ENCODE results near the gene AIDA.

Gene AIDA

DNA sequence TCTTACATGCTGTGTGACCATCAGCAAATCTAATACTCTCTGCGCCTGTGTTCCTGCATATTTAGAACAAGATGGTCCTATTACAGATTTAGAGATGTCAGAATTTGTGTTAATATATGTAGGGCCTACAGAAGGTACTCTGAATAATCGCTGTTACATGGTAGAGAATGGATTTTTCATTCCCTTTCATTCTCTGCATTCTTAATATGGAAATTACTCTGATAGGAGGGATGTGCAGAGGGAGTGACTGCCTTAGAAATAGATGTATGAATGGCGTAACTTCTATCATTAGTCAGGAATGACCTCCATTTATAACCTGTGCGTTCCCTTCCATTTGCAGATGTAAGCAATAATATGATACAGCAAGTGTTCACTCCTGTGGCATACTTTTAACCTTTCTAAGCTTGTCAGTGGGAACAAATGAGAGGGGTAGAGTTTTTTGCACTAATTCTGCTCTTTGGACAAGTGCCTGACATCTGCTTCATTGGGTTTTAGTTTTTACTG lies 48.8 kb downstream of the AIDA start:
- FAIRE-seq (peak; percentile 61), DNase-seq (ENCODE audit: insufficient read length, low spot score) (no peak)
- TF ChIP-seq, protein P1, sequence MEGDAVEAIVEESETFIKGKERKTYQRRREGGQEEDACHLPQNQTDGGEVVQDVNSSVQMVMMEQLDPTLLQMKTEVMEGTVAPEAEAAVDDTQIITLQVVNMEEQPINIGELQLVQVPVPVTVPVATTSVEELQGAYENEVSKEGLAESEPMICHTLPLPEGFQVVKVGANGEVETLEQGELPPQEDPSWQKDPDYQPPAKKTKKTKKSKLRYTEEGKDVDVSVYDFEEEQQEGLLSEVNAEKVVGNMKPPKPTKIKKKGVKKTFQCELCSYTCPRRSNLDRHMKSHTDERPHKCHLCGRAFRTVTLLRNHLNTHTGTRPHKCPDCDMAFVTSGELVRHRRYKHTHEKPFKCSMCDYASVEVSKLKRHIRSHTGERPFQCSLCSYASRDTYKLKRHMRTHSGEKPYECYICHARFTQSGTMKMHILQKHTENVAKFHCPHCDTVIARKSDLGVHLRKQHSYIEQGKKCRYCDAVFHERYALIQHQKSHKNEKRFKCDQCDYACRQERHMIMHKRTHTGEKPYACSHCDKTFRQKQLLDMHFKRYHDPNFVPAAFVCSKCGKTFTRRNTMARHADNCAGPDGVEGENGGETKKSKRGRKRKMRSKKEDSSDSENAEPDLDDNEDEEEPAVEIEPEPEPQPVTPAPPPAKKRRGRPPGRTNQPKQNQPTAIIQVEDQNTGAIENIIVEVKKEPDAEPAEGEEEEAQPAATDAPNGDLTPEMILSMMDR (IDR thresholded peaks at IDR 0.05; ENCODE audit: insufficient read depth, missing control alignments), result no peak

DNA sequence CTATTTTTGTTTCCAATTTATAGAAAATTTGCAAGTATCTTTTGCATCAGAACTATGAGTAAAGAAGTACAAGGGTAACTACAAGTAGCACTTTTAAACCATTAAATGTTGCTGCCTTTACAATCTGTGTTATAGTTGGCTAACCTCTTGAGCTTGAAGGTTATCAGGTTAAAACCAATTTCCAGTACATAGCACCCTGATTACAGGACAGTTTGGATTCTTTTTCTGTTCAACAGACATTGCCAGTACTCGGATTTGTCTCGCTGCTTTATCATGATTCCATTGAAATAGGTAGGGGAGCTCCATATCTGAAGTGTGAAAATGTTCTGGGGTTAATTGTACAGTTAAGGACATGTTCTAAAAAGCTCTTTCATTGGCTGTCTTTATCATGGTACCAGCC lies 54.4 kb downstream of the AIDA start:
- FAIRE-seq (no peak), DNase-seq (ENCODE audit: insufficient read length, low spot score) (no peak)
- TF ChIP-seq, protein P1 (IDR thresholded peaks at IDR 0.05; ENCODE audit: insufficient read depth, missing control alignments), result no peak

DNA sequence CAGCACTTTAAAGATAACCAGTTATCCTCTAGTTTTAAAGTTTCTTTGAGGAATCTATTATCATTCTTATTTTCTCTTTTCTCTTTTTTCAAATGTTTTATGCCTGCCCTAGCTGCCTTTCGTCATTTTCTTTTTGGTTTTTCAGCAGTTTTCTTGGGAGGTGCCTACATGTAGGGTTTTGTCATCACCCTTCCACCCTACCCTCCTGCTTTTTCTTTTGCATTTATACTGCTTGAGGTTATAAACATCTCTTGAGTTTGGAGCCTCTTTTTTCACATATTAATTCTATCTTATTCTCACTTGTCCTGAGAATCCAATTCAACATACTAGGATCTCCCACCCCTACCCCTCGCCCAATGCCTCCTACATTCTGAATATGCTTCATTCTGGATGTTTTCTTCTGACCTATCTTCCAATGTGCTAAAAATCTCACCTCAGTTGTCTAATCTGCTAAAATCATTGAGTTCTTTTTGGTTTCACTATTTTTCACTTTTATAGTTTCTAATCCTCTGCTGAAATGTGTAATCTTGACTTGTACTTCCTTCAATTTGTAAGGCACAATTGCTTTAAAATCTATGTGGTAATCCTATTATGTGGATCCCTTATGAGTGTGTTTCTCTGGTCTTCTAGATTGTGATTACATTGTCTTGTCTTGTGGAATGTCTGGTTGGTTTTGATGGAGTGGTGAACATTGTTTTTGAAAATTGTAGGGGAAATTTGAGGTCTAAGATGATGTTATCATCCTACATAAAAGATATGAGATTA lies 55.7 kb downstream of the AIDA start:
- no peak for FAIRE-seq
- TF ChIP-seq, protein P1 (IDR thresholded peaks at IDR 0.05; ENCODE audit: insufficient read depth, missing control alignments), result no peak
- no peak for DNase-seq (ENCODE audit: insufficient read length, low spot score)

DNA sequence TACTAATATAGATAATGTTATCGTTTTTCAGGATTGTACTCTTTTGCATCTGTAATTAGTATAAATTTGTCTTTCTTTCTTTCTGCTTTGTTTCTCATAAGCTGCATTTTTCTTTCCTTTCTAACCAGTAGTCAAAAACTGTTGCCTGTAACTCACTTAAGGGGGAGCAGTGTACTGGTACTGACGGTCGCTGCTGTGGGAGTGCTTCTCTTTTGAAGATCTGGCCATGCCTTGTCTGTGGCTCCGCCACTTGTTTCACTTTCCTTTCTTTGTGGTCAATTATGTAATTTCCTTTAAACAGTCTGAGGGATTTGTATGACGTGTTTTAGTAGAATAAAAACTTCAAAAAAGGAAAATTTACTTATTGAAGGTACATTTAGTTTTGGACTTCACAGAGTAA lies 57.4 kb downstream of the AIDA start:
- TF ChIP-seq, protein P1 (IDR thresholded peaks at IDR 0.05; ENCODE audit: insufficient read depth, missing control alignments), result no peak
- FAIRE-seq (no peak), DNase-seq (ENCODE audit: insufficient read length, low spot score) (no peak)

DNA sequence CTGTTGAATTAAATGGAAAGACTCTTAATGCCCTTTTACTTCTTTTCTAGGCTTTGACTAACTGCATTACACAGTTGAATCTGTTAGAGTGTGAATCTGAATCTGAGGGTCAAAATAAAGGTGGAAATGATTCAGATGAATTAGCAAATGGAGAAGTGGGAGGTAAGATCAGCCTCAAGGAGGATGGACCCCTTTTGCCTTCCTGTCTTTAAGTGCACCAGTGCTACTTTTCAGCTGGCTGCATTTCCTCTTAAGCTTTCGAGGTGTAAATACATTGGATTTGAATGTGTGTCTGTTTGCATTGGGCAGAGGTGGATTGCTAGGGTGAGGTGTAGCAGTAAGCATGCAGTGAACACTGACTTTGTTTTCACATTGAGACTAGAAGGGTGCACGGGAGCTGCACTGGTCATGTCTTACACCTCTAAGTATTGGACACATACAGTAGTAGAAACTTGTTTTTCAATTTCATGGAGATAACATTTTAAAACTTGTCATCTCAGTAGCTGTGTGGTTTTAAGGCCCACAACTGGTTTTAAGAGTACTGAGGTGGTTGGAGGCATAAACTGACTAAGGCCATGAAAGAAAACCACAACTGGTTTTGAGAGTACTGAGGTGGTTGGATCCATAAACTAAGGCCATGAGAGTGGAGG lies 59.0 kb downstream of the AIDA start:
- TF ChIP-seq, protein P1 (IDR thresholded peaks at IDR 0.05; ENCODE audit: insufficient read depth, missing control alignments), result no peak
- no peak for FAIRE-seq
- no peak for DNase-seq (ENCODE audit: insufficient read length, low spot score)

DNA sequence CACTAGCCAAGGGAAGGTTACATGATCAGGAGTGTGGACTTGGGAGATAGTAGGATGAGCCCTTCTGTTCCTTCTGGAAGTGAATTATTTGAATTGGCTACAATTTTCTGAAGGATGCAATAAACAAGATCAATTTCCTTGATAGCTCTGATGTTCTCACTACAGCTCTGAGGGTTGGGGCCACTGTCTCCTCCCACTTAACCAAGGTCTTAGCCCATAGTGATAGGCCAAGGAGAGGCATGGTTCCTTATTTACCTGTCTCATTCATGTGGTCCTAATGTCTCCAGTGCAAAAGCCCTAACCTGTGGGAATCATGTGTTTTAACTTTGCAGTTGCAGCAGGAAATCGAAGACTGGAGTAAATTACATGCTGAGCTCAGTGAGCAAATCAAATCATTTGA lies 59.6 kb downstream of the AIDA start:
- DNase-seq (ENCODE audit: insufficient read length, low spot score), result no peak
- TF ChIP-seq, protein P1 (IDR thresholded peaks at IDR 0.05; ENCODE audit: insufficient read depth, missing control alignments), result no peak
- FAIRE-seq, result peak; percentile 11

DNA sequence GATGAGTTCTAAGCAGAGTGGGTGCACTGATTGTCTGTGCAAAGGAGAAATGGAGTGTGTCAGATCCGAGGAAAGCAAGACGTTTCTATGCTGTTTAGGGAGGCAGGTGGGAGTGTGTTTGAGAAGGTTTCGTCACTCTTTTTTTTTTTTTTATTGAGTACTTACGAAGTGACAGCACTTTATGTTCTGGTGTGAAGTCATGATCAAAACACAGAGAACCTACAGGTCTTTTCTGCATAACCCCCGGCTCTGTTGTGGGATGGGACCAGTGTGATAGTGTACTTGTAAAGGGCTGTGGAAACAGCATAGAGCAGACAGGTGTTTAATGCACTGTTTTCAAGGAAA lies 67.7 kb downstream of the AIDA start:
- TF ChIP-seq, protein P1 (IDR thresholded peaks at IDR 0.05; ENCODE audit: insufficient read depth, missing control alignments), result no peak
- no peak for DNase-seq (ENCODE audit: insufficient read length, low spot score)
- FAIRE-seq, result no peak
